Measurements from ENCODE around the gene RPS4Y2.

Gene RPS4Y2

DNA sequence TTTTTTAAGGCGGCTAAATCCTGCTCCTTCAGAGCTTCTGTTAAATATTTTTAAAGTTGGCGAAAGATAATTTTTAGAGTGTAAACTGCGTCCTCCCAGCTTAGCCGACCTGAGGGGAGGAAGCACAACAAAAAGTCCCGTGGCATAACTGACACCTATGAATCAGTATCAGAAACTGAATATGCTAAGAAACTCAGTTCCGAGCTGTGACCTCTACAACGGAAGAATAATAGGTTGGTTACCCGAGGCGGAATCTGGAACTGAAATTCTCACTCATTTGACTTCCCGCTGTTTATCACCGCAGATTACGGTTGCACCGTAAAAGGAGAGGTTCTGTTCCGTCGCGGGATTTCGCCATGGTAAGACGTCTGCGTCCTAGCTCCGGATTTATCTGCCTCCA lies at the start of gene RPS4Y2:
Gene RPS4Y2 (plus strand): TSS at position 301 of the 400 bp plus-strand sequence. CDS start 56 bp downstream, at position 357.
- DNase-seq = no peak

DNA sequence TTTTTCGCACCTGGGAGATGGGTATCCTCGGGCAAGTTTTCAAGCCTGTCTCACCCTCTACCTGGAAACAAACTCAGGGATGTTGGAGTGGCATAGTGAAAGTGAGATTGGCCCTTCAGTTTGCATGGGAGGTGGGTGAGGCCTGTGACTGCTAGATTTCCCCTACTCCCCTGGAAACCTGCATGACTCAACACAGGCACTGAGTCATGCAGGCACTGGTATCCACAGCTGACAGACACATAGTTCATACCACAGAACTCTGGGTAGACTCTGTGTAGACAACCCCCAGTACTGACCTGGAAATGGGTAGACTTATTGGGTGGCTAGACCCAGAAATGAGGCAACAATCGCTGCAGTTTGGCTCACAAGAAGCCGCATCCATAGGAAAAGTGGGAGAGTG lies 41.5 kb upstream of the RPS4Y2 start:
- no peak for DNase-seq

DNA sequence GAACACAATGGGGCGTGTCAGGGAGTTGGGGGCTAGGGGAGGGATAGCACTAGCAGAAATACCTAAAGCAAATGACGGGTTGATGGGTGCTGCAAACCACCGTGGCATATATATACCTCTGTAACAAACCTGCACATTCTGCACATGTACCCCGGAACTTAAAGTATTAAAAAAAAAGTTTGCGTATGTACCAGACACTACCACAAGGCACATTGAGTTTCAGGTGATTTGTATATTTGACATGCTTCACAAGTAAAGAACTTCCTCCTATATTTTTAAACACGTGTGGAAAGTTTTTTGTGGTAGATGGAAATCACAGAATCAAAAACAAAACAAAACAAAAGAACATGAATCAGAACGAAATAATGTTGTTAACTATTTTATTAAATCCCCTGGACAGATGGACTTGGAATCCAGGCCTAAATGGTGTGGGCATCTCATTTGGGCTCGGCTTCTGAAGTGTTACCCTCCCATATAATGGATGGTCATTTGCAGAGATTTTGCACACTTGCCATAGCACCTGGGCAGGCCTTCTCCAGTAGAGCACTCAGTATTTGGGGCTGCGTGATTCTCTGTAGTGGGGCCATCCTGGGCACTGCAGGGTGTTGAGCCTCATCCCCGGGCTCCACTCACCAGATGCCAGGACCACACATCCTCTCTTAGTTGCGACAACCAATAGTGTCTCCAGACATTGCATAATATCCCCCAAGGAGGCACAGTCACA lies 29.6 kb upstream of the RPS4Y2 start:
- no peak for DNase-seq

DNA sequence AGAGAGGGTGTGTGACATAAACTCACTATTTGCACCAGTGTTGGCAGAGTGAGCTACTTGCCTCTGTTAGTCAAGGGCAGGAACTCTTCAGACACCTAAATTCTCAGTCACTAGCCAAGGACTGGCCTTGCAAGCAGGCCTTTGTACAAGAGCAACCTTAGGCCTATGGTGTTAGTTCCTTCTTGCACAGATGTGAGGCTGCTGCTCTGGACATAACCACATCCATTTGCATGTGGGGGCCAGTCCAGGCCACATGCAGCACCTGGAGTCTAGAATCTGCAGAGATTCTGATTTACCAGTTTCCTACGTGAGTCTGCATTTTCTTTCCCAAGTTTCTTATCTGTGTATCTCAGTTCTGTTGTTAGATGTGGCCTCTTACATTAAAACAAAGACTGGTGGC lies 20.7 kb upstream of the RPS4Y2 start:
- DNase-seq = no peak

DNA sequence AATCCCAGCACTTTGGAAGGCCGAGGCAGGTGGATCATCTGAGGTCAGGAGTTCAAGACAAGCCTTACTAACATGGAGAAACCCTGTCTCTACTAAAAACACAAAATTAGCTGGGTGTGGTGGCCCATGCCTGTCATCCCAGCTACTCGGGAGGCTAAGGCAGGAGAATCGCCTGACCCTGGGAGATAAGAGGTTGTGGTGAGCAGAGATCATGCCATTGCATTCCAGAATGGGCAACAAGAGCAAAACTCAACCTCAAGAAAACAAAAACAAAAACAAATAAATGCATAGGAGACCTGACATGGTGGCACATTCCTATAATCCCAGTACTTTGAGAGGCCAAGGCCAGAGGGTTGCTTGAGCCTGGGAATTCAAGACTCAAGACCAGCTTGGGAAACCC lies 16.1 kb upstream of the RPS4Y2 start:
- DNase-seq = no peak

DNA sequence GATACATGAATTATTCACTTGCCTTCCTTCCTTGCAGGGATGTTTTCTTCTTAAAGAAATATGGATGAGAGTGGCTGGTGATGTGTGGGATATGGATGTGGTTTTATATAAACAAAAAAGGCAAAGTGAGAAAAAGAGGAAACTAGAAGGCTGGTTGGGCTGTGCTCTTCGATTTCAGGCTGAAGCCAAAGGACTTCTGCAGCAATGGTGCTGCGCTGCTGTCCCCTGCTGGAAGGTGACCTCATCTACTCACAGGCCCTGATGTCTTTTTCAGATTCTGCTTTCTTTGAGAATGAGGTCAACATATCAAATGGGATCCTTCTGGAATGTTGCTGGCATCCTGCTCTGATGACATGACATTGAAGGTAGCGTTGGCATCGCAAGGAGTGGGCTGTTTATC lies 15.3 kb upstream of the RPS4Y2 start:
- DNase-seq = peak in 7 of 56 donors; percentile 0 to 1 (median 0)

DNA sequence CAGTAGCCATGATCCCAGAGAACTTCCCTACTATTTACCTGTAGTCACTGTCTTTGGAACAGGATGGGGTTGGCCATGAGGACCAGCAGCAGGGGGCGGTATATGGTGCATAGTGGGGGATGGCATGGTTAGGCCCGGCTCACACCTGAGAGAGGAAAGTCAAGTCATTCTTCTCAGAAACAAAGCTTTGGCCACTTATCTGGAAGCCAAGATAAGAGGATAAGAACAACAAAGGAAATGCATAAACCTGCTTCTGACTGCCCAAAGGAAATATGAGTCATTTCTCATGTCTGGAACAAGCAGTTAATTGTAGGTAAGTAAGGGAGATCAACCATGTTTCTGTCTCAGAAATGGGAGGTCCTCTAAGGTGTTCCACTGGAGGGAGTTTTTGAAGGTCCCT lies 10.8 kb upstream of the RPS4Y2 start:
- no peak for DNase-seq

DNA sequence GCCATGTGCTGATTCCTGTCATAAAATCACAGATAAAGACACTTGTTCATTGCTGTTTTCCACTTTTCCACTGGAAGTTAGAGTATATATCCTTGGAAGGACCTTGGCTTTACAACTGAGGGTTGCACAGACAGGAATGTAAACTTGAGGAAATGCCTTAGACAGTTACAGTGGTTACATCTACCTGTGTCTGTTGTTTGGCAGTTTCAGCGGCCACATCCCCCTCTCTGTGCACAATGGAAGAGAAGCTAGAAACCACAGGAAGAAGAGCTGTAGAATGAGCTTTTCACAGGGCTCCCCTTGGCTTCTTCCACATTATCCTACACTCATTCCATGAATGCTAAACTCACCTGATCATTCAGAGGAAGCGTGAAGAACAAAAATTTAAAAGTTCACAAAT lies 9.0 kb upstream of the RPS4Y2 start:
- DNase-seq = no peak

DNA sequence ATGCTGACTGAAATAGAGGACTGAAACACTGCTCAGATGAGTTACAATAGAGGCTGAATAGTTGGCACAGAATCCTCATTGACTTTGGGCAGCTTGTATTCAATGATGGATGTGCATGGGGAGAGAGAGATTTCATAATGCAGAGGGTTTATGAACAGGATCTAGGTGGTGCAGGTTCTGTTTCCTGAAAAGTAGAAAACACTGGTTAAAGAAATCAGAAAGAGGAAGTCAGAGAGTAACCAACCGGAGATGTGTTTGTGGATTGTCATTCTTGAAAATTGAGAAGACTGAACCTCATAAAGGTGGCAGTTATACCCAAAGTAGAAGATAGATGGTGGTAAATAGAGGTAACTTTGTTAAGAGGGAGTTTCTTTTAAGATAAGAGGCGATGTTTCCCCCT lies 8.0 kb downstream of the RPS4Y2 start:
- no peak for DNase-seq

DNA sequence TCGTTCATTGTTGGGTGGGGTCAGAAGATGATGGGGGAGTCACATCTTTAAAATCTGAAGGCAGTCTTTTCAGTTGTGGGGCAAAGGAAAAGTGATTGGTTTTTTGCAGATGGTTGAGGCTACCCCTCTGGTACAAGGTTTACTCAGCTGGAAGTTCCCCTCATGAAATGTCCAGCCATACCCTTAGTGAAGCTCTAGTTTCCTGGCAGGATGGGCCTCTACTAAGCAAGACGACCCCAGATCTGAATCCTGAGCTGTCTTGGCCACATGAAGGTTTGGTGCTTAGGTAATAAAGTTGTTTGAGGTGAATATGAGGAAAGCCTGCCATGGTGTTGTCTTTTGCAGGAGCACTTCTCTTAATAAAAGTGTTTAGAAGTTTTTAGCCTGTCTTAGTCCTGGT lies 9.2 kb downstream of the RPS4Y2 start:
- no peak for DNase-seq

DNA sequence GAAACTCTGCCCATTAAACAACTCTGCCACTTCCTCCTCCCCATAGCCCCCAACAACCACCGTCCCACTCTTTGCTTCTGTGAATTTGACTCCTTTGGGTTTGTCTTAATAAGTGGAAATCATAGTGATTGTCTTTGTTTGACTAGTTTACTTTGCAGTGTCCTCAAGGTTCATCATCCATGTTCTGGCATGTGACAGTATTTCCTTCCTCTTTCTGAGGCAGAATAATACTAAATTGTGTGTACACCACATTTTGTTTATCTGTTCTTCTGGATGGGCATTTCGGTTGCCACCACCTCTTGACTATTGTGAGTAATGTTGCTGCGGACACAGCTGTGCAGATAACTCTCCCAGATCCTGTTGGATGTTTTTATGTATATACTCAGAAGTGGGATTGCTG lies 14.8 kb downstream of the RPS4Y2 start:
- DNase-seq = no peak

DNA sequence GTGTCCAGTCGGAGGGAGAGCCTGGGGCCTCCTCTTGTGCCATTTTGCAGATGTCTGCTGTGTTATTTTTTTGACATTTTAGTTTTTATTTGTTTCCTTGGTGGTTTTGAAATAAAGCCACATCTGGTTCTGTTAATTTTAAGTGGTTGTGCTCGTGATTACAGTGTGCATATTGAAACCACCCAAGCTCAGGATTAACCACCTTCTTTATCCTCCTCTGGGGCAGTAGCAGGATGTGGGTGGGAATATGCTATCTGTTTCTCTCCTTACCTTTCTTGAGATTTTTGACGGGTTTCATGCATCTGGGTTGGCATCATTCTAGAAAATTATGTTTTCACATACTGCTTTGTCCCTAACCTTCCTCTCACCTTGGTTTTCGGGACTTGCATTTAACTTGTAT lies 20.2 kb downstream of the RPS4Y2 start:
- no peak for DNase-seq

DNA sequence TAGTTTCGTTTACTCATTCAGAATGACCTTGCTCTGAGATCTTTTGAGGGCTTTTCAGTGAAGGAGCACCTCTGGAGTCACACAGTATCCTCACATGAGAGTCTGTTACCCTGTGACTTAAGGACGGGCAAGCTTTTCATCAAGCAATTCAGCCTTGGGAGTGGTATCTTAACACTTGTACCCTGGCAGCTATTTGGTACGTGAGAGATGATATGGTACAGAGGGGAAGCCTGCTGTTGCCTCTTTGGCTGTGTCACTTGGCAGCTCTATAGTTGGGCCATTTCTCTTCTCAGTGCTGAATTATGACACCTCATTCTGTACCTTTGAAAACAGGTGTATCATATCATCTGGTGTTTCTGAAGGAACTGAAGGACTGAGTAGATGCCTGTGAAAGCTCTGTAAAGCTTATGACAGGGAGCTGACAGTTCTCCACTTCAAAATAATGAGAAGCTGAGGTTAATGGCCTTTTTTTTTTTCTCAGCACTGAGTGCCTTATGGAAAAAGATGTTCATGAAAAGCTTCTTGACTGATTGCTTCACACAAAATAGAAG lies 24.3 kb downstream of the RPS4Y2 start:
- DNase-seq = no peak

DNA sequence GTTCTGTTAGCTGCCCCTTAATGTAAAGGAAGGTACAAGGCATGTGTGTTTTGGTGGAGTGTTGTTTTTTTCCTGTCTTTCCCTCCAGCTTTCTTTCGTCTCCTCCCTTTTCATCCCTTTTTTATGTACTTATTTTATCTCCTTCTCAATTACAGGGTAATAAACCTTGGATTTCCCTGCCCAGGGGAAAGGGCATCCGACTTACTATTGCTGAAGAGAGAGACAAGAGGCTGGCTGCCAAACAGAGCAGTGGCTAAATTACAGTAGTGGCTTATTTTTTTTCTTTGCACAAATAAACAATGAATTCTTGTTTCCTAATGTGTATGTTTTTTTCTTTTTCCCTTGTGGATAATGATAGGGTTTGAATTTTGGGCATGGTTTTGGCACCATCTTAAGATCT lies 24.9 kb downstream of the RPS4Y2 start:
- no peak for DNase-seq

DNA sequence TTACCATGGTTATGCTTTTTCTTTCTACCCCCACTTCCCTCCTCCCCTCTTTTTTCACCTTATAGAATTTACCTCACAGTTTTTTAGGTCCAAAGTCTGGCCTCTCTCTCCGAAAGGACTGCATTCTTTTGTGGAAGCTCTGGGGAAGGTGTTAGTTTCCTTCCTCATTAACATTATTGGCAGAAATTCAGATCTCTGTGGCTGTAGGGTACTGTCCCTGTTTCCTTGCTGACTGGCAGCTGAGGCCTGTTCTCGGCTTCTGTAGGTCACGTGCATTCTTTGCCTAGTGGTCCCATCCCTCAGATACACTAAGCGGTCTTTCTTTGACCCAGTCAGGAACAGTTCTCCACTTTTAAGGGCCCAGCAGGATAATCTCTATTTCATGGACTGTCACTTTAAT lies 25.5 kb downstream of the RPS4Y2 start:
- no peak for DNase-seq

DNA sequence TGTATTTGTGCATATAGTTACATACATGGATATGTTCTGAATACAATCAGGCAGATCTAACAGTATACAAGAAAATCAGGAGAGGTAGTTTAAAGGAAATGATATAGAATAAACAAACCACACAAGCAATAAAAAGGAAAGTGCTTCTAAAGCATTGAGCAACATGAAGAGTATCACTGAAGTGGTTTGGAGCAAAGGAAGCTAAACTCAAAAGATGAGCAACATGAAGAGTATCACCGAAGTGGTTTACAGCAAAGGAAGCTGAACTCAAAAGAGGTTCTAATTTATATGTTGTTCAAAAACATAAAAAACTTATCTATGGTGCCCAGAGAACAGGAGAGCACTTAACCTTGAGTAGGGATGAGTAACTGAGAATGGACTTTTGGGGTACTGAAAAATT lies 29.1 kb downstream of the RPS4Y2 start:
- DNase-seq = no peak

DNA sequence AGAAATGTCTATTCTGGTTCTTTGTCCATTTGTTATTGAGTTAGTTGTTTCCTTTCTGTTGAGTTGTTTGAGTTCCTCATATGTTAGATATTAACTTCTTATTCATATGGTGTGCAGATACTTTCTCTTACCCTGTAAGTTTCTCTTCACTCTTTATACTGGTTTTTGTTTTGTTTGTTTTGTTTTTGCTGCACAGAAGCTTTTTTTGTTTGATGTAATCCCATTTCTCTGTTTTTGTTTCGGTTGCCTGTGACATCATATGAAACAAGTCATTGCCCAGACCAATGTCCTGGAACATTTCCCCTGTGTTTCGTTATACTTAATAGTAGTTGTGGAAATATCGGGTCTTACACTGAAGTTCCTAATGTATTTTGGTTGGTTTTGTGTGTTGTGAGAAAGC lies 31.2 kb downstream of the RPS4Y2 start:
- DNase-seq = no peak

DNA sequence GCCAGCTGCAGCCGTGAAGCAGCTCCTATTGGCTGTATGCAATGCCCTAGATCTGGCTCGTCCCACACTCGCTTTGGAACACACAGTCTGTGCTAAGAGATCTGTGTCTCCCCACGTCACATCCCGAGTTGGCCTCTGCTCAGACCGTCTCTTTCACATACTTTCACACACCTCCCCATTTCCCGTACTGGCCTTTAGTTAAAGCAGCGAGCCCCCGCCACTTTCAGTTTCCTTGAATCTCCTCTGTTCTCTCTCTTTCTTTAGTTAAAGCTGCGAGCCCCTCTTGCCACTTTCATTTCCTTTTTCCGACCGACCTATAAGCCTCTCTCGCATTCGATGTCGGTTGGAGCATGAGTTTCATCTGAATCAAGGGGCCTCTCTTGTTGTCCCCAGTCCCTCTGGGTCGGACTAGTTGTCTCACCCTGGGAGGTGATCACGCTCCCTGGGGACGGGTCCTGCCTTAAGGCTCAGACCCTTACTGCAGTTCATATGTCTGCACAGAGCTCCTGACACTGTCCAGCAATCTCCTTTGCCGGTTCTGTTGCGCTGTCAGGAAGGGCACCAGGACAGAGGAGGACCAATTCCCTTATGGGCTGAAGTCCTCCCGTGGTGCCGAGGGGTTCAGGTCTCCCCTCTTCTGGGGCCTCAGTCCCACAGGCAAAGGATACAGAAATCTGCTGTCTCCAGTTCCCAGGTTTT lies 42.6 kb downstream of the RPS4Y2 start:
- DNase-seq = no peak

DNA sequence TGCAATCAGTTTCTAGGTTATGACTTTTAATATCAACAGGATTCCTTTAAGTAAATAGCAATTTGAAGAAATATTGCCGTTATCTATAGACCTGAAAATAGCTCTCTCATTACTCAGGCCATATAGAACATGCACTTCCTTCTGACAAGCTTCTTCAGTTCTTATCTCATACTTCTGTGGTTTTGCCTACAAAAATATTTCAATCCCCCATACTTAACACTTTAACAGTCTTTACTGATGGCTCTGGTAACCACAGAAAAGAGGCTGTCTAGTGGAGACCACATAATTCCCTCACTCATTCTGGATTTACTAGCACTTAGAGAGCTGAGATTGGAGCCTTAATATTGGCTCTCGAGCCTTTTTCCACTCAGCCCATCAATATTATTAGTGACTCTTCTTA lies 46.8 kb downstream of the RPS4Y2 start:
- DNase-seq = no peak

DNA sequence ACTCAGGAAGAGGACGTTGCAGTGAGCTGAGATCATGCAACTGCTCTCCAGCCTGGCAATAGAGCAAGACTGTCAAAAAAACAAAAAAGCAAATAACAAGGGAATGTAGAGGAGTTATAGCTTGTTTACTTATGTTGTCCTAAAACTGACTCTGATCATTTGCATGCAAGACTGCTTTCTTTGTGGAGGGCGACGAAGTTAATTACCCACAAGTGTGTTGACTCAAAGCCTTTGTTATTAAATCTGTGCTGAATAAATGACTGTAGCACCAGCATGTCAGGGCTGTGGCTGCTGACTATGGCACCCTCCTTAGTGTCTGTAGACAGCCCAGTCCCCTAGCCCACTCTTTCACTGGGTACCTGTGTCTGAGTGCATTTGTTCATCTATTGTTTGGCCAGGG lies 50.3 kb downstream of the RPS4Y2 start:
- DNase-seq = no peak

DNA sequence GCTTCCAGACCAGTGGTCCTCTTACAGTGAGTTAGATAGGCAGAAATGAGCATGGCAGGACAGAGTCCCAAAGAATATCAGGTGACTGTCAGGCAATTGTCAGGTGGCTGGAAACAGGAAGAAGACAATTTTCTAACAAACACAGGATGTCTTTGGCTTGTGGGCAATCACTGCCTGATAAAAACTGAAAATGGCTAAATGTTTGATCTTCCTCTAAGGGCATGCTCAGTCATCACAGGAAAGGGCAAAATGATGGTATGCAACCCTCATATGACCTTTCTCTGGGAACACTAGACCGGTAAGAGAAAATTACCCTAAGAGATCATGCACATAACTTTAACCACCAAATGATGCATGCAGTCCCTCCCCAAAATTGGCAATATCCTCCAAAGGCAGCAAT lies 57.6 kb downstream of the RPS4Y2 start:
- no peak for DNase-seq

DNA sequence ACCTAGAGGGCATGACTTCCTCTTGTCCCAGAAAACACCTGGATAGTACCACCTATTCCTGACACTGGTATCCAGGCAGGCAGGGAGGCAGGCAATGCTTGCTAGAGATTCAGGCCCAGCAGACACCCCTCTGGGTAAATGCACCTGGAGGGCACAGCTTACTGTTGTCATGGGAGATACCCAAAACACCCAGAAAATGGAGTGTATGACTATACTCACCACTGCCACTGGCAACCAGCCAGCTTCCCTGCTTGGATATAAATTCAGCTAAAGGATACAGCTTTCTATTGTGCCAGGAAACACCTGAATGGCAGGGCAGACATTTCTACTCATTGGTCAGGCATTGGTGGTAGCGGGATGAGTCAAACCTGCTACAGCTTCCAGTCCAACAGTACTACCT lies 58.9 kb downstream of the RPS4Y2 start:
- DNase-seq = no peak

DNA sequence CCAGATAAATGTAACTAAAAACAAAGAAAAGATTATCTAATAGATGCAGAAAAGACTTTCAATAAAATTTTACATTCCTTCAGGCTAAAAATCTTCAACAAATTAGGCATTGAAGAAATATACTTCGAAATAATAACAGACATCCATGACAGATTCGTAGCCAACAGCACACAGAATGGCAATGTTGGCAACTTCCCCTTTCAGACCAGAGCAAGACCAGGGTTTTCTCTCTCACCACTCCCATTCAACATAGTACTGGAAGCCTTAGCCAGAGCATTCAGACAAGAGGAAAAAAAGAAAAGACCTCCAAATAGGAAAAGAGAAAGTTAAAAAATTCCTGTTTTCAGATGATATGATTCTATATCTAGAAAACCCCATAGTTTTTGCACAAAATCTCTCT lies 61.2 kb downstream of the RPS4Y2 start:
- DNase-seq = no peak
